ENCODE results near the gene MSRB2.

MSRB2 gene

DNA sequence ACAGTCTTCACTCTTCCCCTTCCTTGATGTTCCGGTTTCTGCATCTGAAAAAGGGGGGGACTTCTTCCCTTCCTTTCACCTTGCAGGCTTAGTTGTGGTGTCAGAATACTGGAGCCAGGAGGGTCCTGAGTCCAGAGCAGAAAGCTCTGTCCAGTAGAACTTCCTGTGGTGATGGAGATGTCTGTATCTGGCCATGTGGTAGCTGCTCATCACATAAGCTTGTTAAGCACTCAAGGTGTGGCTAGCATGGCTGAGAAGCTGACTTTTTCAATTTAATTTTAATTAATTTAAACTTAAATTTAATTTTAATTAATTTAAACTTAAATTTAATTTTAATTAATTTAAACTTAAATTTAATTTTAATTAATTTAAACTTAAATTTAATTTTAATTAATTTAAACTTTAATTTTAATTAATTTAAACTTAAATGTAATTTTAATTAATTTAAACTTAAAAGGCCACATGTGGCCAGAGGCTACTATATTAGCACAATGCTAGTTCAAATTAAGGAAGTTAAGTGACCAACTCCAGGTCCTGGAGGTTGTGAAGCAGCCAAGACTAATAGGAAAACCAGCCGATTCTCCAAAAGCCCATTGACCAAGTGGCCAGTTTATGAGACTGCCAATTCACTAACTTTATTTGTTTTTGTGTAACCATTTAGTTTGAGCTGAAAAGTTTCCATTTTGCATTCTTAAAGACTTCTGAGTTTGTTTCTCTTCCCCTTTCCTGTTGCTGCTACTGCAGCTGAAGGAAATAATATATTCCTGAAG lies 16.3 kb downstream of the MSRB2 start:
- DNase-seq (ENCODE audit: low spot score) = no peak

DNA sequence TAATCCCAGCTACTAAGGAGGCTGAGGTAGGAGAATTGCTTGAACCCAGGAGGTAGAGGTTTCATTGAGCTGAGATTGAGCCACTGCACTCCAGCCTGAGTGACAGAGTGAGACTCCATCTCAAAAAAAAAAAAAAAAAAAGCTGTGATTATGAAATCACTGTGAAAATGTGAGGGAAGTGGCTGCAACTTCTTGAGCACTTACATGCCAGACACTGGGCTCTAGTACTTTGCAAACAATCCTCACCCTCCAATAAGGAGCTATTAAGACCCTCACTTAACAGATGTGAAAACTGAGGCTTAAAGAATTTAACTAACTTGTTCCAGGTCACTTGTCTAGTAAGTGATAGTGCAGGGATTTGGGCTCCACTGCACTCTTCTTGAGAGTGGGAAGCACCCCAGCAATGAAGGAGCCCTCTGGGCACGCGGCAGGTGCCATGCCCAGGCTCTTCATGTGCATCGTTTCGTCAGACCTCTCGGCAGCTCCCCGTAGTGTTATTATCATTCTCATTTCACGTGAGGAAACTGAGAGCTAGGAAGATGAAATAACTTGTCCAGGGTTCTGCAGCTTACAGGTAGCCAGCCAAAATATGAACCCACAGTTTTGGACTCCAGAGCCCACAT lies 19.0 kb downstream of the MSRB2 start:
- DNase-seq (ENCODE audit: low spot score) = no peak

DNA sequence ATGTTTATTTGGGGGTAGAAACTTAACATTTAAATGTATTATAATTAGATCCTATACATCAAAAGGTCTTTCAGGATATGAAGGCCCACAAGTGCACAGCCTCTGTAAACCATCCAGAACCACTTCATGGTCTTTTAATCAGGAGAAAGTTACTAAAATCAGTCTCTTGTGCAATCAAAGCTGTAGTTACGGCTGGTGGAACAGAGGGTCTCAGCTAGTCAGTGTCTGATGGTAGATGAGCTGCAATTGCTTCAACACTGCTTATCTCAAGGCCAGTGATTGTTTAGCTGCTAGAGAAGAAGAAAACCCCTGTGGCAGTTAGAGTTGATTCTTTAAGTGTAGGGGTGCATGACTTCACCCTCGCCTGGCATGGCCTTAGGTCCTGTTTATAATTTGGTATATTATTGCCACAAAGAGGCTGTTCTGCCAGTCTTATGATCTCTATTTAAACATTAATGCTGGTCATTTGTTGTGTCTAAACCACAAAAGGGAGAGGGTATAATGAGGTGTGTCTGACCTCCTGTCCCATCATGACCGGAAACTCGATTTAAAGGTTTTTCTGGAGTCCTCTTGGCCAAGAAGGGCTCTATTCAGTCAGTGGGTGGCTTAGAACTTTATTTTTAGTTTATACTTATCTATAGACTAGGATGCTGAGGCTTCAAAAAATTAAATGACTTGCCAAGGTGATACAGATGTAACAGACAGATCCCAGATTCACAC lies 21.3 kb downstream of the MSRB2 start:
- DNase-seq (ENCODE audit: low spot score) = peak; percentile 34

DNA sequence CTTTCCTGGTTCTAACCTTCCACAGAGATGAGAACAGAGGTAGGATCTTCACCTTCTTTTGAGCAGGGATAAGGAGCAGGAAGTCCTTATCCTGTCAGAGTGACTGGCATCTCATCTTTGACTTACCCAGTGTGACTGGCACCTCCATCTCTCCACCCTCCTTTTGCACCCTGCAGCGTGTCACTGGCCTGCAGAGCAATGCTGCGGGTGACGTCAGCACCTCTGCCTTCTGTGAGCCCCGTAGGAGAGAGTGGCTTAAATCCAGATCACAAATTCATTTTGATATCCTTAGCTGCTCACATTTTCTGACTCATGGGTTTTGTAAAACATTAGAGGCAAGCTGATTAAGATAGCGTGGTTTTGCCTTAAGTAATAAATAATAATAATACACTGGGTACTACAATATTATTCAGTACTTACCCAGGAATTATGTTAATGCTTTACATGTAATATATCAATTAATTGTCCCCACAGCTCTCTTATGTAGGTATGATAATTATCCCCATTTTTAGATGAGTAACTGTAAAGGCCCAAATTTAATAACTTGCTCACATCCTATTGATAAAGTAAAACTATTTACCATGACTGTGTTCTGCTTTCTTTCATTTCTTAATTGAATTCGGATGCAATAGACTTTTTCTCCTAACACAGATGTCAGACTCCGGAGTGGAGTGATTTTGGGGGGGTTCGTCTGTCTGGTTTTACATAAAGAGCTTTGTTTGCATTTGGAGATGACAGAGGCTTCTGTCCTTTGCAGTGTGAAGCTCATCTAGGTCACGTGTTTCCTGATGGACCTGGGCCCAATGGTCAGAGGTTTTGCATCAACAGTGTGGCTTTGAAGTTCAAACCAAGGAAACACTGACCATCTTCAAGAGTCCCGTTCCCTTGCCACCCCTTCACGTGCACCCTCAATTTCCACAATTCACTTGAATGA lies 24.9 kb downstream of the MSRB2 start:
- DNase-seq (ENCODE audit: low spot score) = peak; percentile 66

DNA sequence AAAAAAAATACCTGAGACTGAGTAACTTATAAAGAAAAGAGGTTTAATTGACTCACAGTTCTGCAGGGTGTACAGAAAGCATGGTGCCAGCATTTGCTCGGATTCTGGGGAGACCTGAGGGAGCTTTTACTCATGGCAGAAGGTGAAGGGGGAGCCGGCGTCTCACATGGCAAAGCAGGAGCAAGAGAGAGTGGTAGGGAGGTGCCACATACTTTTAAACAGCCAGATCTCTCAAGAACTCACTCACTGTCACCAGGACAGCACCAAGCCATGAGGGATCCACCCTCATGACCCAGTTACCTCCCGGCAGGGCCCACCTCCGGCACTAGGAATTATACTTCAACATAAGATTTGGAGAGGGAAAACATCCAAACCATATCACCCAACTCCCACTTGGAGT lies 25.8 kb downstream of the MSRB2 start:
- no peak for DNase-seq (ENCODE audit: low spot score)

DNA sequence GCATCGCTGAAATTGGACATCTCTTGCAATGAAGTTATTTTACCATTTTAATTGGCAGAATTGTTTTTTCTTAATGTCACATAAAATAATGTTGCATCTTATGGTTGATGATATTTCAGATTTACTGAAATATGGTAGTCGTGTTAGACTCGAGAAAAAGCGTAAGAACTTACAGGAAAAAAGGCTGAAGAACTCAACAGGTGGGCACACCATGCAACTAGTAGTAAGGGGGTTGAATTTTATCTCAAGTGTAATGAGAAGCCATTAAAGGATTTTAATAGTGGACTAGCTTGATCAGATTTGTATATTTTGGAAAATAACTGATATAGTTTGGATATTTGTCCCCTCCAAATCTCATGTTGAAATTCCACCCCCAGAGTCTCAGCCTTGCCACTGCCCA lies 41.1 kb downstream of the MSRB2 start:
- DNase-seq (ENCODE audit: low spot score) = no peak

DNA sequence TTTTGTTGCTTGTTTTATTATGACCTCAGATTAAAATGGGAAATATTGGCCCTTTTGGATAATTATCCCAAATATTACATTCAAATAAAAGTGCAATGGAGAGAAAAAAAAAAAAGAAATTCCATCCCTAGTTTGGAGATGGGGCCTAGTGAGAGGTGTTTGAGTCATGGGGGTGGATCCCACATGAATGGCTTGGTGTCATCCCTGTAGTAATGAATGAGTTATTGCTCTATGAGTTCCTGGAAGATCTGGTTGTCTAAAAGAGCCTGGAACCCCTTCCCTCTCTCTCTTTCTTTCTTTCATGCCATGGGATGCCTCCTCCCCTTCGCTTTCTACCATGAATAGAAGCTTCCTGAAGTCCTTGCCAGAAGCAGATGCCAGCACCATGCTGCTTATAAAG lies 44.3 kb downstream of the MSRB2 start:
- no peak for DNase-seq (ENCODE audit: low spot score)

DNA sequence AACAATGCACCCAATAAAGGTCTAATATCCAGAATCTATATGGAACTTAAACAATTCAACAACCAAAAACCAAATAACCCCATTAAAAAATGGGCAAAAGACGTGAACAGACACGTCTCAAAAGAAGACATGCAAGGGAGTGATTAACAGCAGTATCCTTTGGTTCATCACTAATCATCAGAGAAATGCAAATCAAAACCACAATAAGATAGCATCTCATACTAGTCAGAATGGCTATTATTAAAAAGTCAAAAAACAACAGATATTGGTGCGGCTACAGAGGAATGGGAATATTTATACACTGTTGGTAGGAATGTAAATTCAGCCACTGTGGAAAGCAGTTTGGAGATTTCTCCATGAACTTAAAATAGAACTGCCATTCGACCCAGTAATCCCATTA lies 46.6 kb downstream of the MSRB2 start:
- DNase-seq (ENCODE audit: low spot score) = no peak

DNA sequence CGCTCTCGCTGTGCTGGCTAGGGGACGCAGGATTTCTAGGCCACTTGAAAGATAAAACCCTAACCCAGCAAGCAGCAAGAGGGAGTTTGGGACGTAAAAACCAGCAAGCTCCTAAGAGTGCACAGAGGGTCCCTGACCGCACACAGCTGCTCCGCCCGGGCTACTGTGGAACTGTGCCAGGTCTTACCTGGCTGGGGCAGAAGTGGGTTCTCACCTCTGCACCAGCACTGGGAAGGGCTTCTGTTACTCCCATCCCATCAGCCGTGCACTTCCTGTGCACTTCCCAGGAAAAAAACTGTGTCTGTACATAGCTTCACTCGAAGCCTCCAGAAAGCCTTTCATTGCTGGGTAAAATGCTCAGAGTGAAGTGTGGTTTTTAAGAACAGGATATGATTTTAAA lies 50.9 kb downstream of the MSRB2 start:
- no peak for DNase-seq (ENCODE audit: low spot score)

DNA sequence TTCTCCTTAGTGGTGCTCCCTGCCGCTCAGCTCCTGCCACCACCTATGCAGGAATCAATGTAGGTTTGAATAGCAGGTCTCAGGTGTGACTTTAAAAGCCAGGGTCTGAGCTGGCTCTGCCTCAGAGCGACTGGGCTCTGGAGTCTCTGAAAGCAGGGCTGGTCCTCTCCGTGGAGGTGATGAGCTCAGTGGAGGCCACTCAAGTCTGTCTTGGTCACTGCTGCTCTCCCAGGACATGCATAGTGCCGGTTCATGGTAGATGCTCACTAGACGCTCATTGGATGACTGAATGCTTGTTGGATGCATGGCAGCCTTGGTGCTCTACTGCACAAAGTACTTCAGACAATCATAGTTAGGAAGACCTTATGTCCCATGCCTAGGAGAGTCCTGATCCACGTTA lies 51.7 kb downstream of the MSRB2 start:
- DNase-seq (ENCODE audit: low spot score) = no peak

DNA sequence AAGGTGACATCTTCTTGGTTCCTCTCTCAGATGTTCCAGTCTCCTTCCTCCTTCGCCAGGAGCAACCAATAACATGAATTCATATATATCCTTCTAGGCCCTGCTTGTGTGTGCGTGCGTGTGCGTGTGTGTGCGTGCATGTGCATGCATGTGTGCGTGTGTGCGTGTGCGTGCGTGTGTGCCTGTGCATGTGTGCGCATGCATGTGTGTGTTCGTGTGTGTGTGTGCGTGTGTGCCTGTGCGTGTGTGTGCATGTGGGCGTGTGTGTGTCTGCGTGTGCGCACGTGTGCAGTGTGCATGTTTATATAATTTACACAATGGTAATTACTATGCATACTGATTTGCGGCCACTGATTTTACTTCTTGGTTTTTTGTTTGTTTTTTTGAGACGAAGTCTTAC lies 52.8 kb downstream of the MSRB2 start:
- no peak for DNase-seq (ENCODE audit: low spot score)

DNA sequence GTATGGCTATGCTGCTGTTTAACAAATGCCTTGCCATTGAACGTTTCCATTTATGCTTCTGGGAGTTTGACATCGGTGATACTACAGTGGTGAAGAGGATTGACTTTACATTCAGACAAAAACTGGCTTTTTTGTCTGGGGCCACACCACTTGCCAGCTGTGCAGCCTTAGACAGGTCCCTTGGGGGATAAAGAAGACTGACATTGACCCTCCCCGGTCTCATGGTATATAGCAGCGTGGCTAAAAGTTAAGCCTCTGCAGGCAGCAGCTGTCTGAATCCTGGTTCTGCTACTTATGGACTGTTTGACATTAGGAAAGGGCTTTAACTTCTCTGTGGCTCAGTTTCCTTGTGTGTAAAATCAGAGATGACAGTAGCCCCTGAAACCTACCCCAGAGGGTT lies 54.7 kb downstream of the MSRB2 start:
- no peak for DNase-seq (ENCODE audit: low spot score)

DNA sequence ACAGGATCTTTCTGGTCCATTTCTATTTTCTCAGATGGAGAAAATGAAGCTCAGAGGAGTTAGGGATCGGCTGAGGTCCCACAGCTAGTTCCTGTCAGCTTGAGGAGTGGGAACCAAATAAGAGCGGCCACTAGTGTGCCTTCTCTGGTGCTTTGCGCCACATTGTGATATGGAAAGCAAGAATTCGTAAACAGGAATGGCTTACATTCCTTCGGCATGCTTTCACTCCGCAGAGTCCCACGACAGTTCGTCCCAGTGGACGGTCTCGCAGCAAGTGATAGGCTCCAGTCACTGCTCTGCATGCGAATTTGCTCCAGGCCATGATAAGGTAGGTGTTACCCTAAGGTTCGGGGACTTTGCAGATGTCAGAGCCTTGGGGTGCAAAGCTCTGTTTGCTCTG lies 55.2 kb downstream of the MSRB2 start:
- DNase-seq (ENCODE audit: low spot score) = no peak

DNA sequence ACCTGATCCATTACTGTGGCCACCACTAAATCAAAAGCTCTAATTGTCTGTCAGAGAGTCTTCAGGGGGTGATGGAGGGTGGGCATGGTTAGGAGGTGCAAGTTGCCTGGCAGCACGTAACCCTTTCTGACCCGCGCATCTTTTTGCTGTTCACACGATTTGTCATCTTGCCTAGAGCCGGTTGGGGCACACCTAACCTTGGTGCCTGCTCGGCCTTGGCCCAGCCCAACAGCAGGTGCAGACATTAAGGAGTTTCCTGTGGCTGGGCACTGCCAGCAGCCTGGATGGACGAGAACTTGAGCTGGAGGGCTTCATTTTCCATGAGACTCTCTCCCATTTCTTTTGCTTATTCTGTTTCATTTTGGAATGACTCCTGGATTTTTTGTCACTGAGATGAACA lies 55.7 kb downstream of the MSRB2 start:
- no peak for DNase-seq (ENCODE audit: low spot score)

DNA sequence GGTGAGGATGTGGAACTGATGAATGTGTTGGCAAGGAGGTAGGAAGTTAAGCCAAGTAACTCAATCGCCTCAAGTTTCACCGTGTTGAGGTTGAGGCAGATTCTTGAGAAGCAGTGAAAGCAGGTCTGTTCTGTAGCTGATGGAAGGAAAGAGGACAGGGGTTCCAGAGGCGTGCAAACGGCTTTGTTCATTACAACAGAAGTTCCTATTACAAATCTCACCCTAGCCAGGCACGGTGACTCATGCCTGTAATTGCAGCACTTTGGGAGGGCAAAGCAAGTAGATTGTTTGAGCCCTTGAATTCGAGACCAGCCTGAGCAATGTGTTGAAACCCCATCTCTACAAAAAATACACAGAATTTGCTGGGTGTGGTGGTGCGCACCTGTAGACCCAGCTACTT lies 59.8 kb downstream of the MSRB2 start:
- DNase-seq (ENCODE audit: low spot score) = peak; percentile 16

DNA sequence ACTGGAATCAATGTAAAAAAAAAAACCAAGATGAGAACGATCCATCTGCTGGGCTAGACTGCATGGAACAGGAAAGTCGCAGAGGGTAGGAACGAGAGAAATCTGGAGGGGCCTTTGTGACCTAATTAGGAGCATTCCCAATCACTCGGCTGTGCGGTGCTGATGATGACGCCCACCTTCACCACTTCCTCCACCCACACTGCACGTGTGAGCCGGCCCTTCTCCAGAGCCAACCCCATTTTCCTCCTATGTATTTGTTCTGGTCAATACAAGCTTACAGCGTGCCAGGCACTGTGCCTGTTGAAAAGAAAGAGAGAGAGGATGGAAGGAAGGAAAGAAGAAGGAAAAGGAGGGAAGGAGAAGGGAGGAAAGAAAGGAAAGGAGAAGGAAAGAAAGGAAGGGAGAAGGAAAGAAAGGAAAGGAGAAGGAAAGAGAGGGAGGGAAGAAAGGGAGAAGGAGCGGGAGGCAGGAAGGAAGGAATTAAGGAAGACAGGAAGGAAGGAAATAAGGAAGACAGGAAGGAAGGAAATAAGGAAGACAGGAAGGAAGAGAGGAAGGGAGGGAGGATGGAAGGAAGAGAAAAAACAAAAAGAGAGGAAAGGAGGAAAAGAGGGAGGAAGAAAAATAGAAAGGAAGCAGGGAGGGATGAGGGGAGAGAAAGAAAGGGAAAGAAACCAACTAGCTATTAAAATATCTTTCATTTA lies 61.2 kb downstream of the MSRB2 start:
- no peak for DNase-seq (ENCODE audit: low spot score)

DNA sequence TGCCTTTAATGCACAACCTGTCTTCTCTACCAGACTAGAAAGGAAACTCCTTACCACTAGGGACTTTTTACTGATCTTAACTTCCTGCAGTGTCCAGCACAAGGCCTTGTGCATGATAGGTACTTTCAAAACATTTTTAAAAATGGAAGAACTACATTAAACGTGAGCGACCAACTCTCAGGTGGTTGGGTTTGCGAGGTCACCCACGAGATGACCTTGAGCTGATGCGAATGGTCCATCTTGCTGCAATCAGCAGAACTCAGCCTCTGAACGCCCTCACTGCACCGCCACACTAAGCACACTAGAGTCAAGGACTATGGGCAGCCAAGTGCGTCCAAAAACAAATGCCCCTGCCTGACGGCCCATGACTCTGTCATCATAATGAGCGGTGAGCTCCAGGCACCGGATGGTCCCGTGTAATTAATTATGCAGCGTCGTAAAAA lies 61.9 kb downstream of the MSRB2 start:
- DNase-seq (ENCODE audit: low spot score) = no peak

DNA sequence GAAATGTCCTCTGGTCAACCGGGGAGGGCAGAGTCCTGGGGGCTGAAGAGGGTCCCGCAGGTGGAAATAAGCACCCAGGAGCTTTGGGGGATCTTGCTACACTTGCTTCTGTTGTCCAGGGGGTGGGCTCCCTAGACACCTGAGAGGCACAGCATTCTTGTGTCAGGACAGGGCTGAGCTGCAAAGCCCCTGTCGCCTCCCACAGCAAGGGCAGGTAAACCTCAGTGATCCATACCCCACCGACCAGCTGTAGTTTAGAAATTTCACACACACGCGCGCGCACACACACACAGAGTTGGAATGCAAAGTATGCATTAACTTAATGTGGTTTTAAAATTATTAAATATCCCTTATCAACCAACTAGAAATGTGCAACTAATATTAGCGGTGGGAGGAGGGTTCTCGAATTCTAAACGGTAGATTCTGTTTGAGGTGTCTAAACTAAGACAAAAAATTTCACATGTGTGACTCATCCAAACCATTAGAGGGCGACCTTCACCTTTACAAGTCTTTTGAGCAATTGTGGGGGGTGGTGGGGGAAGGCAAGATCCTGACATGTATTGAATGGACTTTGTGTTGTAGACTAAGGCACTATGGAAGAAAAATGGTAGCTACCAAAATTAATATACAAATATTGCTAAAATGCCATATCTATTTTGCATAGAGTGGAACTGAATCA lies 62.5 kb downstream of the MSRB2 start:
- DNase-seq (ENCODE audit: low spot score) = peak; percentile 34

DNA sequence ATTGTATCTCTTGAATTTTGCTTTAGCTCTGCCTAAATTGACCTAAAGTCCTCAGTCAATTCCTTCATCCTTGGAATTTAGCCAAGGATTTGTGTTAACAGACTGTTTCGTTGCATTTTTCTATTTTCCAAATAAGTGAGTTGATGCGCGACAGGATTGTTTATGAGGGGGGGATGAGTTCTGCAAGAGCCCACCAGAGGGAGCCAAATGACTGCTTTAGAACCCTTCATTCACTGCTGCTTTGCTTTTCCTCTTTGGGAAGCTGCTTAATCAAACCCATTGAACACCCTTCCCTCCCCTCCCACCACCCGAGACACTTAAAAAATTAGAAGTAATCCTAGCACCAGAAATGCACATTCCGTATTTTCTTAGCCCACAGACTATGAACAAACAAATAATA lies 63.0 kb downstream of the MSRB2 start:
- DNase-seq (ENCODE audit: low spot score) = peak; percentile 76

DNA sequence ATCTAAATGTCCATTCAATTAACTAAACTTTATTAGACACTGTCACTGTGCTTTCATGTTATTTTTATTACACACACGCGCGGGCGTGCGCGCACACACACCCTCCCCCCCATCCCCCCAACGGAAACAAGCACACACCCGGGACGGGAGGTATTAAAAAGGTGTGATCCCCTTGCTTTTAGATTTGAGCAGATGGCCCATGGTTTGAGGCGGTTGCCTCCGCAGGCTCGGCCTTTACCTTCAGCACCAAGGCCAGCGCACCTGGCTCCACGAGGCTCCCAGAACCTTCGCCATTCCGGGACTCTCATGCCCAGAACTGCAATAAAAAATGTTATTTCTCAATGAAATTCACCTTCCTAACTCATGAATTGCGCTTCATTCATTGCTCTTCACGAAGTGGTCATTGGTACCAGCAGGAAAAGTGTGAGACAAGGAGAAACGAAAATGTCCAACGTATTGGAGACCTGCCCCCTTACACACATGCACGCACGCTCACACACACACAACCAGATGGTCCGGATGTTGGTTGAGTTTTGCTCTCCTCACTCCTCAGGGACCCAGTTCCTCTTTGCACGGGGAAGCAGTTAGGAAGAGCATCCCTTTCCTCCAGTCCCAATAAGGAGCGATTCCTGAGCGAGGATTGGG lies 76.0 kb downstream of the MSRB2 start:
- peak; percentile 9 for DNase-seq (ENCODE audit: low spot score)

Measured in COLO829 (cell line).